OCI-M1 (cell line): Measurements from ENCODE around the gene NUP155.
"Not testable (repeated sequence)": the region's sequence is repeated elsewhere in the genome, so short reads cannot be mapped to it uniquely, and the experiment has no call there.

Experiments
- DNase-seq: peaks from one replicate; lab custom pipeline; 2025; lab: John Stamatoyannopoulos, UW

Gene NUP155

DNA sequence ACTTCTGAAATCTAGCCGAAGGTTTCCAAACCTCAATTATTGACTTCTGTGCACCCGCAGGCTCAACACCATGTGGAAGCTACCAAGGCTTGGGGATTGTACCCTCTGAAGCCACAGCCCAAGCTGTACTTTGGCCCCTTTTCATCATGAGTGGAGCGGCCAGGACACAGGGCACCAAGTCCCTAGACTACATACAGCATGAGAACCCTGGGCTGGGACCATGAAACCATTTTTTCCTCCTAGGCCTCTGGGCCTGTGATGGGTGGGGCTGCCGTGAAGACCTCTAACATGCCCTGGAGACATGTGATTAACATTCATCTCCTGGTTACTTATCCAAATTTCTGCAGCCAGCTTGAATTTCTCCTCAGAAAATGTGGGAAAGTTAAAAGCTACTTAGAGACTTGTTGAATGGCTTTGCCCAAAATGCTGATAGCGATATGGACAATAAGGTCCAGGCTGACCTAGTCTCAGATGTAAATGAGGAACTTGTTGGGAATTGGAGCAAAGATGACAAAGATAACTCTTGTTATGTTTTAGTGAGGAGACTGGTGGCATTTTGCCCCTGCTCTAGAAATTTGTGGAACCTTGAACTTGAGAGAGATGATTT is 87.6 kb downstream of the NUP155 start:
- peak; percentile 15 for DNase-seq

GRCh38 chr5:37275511-37275910 is 95.4 kb downstream of the NUP155 start:
- DNase-seq: no peak

- no peak for DNase-seq
These were observed 98.4 kb downstream of the NUP155 start for GRCh38 chr5:37272511-37272910.

DNA sequence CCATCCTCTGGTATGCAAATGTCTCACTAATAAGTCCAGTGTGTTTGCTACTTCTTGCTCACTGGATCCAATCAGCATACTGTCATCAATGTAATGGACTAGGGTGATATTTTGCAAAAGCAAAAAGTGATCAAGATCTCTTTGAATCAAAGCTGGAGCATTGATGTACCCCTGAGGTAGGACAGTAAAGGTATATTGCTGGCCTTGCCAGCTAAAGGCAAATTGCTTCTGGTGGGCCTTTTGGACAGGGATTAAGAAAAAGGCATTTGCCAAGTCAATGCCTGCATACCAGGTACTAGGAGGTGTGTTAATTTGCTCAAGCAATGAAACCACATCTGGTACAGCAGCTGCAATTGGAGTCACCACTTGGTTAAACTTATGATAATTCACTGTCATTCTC is 102.8 kb downstream of the NUP155 start:
- not testable (repeated sequence) for DNase-seq

- DNase-seq: no peak
These were observed 115.0 kb downstream of the NUP155 start for GRCh38 chr5:37255774-37256358.

DNA sequence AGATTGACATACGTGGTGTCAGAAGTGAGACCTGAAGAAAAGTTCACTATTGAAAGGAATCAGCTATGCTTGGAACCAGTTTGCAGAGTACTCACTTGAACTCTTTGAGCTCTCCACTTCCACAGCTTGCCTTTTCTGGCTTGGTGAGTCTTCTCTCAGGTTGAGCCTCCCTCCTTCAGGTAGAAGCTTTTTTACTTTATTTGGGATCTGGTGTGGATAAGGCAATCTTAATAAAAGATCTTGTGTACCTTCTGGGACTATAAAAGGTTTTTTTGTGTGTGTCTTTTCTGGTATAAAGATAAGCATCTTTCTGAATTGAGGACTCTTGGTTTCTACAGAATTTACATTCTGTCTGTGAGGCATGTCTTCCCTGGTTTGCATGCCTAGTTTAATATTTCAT is 116.3 kb downstream of the NUP155 start:
- DNase-seq: no peak

DNA sequence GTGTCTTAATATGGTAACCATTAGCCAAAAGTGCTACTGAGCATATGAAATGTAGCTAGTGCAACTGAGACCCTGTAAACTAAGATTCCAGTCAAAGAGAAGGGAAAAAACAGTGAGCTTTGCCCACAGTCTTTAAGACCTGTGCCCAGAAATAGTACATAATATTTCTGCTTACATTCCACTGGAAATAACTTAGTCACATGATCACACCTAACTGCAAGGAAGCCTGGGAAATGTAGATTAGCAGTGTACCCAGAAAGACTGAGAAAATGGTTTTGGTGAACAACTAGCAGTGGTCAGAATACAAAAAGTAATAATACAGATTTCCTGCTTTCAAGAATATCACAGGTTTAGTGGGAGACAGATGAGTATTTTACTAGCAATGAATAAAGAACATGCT is 119.2 kb downstream of the NUP155 start:
- no peak for DNase-seq

DNA sequence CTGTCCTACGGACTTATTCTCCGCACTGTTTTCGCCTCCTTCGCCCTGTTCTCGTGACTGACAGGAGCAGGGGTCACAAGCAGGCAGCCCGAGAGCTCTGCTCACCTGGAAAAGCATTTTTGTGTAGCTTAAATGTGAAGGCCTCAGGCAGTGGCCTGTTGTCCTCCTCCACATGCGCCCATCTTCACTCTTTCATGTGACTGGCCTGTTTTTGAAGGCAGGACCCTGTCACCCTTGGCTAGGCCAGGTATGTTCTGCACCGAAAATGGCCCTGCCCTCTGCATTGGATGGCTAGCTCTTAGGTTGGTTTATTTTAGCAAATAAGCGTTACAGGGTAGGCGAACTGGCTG is 121.1 kb downstream of the NUP155 start:
- DNase-seq: no peak

- DNase-seq: no peak
These were observed 121.7 kb downstream of the NUP155 start, which contains the start of gene CPLANE1 for GRCh38 chr5:37248970-37249814. CPLANE1 (minus strand) TSS chr5:37249376; CDS start chr5:37247698, 1,678 bp downstream.

DNA sequence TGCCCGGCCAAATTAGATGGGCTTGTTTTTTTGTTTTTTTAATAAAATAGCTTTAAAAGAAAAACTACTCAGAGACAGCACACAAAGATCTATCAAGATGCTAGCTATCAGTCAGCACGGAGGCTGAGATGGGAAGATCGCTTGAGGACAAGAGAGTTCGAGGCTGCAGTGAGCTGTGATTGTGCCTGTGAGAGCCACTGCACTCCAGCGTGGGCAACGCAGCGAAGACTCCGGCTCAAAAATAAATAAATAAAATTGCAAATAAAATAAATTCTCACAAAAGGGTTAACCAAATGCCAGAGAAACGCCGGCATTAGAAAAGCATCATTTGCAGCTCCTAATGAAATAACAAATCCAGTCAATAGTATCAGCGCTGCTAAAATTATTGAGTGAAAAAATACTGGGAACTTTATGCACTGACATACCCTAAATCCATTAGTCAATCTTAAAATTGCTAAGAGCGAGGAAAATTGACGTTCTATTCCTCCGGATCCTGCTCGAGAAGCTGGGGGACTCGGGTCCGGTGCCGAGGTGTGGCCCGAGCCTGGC is 122.4 kb downstream of the NUP155 start:
- no peak for DNase-seq

- no peak for DNase-seq
These were observed 123.4 kb downstream of the NUP155 start for GRCh38 chr5:37247496-37247895.

DNA sequence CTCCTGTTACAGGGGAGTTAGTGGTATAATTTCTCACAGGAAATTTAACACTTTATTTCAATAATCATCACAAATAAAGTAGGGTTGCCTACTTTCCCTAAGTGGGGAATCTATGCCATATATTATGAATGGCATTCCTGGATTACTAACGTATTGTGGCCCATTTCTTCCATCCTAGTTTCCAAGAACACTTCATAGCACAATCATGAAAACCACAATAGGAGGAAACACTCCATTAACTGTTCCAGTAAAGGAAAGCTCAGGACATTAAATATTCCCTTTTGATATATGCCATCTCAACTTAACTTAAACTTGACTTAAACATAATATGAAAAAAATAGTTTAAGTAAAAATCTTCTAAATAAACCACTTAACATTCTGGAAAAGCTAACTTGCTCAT is 123.9 kb downstream of the NUP155 start:
- DNase-seq: no peak
